H1 (cell line): Measurements from ENCODE around the gene ANKS1B. TPM values are rescaled to one million over a fixed set of nuclear protein-coding genes. Genes with fewer than 3 reads are reported as not detected.
A peak's percentile ranks its signal among the peaks of the same experiment; 100 is the strongest.

Experiments used
- BCL11A ChIP-seq, 2 experiments: IDR thresholded peaks; one replicate each; pipeline ENCODE4 v1.6.1; 2011; ENCODE audit warnings: low read depth in 2 of 2, low read length in 2 of 2, mild to moderate bottlenecking in 2 of 2
- TAF1 ChIP-seq: IDR thresholded peaks from 2 replicates; pipeline ENCODE4 v1.6.1; 2011; ENCODE audit warnings: mild to moderate bottlenecking, low read depth, low read length
- polyA plus RNA-seq, 7 experiments: library from polyadenylated mRNA; depleted of rRNA in 3 of 7; stranded (reverse) in 5 of 7; unstranded in 2 of 7; fragments of >200 nt in 5 of 7; fragments of 200-250 nt in 2 of 7; gene quantifications; 1 replicate in 5 of 7; 2 replicates in 1 of 7; 4 replicates in 1 of 7; pipeline versions ENCODE4 v1.2.1 to v1.2.3, GENCODE V29; 2011 to 2013; ENCODE audit warnings: missing spikeins in 2 of 7, mixed read lengths in 2 of 7
- total RNA-seq: library from RNA; stranded (reverse); fragmentation: NEBNext Ultra II Directional; extraction: Animal tissue kit (Norgen Biotek cat#: 25700); gene quantifications from 2 replicates; pipeline ENCODE4 v1.2.1, GENCODE V29; 2021
- TF ChIP-seq, protein P1 (sequence below): fragments of 300-600 bp; sonication (generic); IDR thresholded peaks from 2 replicates; pipeline ENCODE4 v1.7.1; 2012; ENCODE audit warnings: low read length, moderate library complexity, mild to moderate bottlenecking, inconsistent platforms; ENCODE audit not compliant: insufficient replicate concordance

Gene ANKS1B
- total and polyA plus RNA-seq, 2 of the 8 experiments (the other 6 are each of a cell fraction or from before 2014, with no cell fraction given): 2.7 to 6.1 TPM

GRCh38 chr12:98856897-98857540 lies 1127.7 kb downstream of the ANKS1B start (continued):
- TF ChIP-seq, protein P1, sequence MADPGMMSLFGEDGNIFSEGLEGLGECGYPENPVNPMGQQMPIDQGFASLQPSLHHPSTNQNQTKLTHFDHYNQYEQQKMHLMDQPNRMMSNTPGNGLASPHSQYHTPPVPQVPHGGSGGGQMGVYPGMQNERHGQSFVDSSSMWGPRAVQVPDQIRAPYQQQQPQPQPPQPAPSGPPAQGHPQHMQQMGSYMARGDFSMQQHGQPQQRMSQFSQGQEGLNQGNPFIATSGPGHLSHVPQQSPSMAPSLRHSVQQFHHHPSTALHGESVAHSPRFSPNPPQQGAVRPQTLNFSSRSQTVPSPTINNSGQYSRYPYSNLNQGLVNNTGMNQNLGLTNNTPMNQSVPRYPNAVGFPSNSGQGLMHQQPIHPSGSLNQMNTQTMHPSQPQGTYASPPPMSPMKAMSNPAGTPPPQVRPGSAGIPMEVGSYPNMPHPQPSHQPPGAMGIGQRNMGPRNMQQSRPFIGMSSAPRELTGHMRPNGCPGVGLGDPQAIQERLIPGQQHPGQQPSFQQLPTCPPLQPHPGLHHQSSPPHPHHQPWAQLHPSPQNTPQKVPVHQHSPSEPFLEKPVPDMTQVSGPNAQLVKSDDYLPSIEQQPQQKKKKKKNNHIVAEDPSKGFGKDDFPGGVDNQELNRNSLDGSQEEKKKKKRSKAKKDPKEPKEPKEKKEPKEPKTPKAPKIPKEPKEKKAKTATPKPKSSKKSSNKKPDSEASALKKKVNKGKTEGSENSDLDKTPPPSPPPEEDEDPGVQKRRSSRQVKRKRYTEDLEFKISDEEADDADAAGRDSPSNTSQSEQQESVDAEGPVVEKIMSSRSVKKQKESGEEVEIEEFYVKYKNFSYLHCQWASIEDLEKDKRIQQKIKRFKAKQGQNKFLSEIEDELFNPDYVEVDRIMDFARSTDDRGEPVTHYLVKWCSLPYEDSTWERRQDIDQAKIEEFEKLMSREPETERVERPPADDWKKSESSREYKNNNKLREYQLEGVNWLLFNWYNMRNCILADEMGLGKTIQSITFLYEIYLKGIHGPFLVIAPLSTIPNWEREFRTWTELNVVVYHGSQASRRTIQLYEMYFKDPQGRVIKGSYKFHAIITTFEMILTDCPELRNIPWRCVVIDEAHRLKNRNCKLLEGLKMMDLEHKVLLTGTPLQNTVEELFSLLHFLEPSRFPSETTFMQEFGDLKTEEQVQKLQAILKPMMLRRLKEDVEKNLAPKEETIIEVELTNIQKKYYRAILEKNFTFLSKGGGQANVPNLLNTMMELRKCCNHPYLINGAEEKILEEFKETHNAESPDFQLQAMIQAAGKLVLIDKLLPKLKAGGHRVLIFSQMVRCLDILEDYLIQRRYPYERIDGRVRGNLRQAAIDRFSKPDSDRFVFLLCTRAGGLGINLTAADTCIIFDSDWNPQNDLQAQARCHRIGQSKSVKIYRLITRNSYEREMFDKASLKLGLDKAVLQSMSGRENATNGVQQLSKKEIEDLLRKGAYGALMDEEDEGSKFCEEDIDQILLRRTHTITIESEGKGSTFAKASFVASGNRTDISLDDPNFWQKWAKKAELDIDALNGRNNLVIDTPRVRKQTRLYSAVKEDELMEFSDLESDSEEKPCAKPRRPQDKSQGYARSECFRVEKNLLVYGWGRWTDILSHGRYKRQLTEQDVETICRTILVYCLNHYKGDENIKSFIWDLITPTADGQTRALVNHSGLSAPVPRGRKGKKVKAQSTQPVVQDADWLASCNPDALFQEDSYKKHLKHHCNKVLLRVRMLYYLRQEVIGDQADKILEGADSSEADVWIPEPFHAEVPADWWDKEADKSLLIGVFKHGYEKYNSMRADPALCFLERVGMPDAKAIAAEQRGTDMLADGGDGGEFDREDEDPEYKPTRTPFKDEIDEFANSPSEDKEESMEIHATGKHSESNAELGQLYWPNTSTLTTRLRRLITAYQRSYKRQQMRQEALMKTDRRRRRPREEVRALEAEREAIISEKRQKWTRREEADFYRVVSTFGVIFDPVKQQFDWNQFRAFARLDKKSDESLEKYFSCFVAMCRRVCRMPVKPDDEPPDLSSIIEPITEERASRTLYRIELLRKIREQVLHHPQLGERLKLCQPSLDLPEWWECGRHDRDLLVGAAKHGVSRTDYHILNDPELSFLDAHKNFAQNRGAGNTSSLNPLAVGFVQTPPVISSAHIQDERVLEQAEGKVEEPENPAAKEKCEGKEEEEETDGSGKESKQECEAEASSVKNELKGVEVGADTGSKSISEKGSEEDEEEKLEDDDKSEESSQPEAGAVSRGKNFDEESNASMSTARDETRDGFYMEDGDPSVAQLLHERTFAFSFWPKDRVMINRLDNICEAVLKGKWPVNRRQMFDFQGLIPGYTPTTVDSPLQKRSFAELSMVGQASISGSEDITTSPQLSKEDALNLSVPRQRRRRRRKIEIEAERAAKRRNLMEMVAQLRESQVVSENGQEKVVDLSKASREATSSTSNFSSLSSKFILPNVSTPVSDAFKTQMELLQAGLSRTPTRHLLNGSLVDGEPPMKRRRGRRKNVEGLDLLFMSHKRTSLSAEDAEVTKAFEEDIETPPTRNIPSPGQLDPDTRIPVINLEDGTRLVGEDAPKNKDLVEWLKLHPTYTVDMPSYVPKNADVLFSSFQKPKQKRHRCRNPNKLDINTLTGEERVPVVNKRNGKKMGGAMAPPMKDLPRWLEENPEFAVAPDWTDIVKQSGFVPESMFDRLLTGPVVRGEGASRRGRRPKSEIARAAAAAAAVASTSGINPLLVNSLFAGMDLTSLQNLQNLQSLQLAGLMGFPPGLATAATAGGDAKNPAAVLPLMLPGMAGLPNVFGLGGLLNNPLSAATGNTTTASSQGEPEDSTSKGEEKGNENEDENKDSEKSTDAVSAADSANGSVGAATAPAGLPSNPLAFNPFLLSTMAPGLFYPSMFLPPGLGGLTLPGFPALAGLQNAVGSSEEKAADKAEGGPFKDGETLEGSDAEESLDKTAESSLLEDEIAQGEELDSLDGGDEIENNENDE: no peak
- TF ChIP-seq TAF1 (no peak; the same call in 1 of the 2 replicates), BCL11A (IDR thresholded peaks at IDR 0.05; ENCODE audit: low read depth in 2 of 2, low read length in 2 of 2) (peak; percentile 73 to 93)
